ENCODE measurements around the gene NINJ1. TPM values are rescaled to one million over a fixed set of nuclear protein-coding genes. Genes with fewer than 3 reads are reported as not detected.

NINJ1 gene
- total RNA-seq, 4 donors from 2014 or later = 12.6 to 61.3 (median 31.4) TPM

GRCh38 chr9:93079371-93079770 lies 54.7 kb downstream of the NINJ1 start:
- intact Hi-C loops (cut with DNase I) = no loop called here
- no peaks in the 10 kb centered on the region for H3K27me3 ChIP-seq
- H3K9me3 ChIP-seq = no peaks in the 10 kb centered on the region
- no peaks in the 10 kb centered on the region for H3K4me1 ChIP-seq
- whole genome bisulfite sequencing, 2 donors = 84 to 96% methylated on average over 4 to 9 of the region's 13 CpGs
- DNase-seq = no peak
- no peak overlapping the region for H3K27ac ChIP-seq
- no peak overlapping the region for H3K4me3 ChIP-seq
- no peak for TF ChIP-seq CTCF (IDR thresholded peaks at IDR 0.05)
- no peak for TF ChIP-seq POLR2A (IDR thresholded peaks at IDR 0.05)
- no peaks in the 10 kb centered on the region for H3K36me3 ChIP-seq

GRCh38 chr9:93077811-93078210 lies 56.2 kb downstream of the NINJ1 start:
- Histone ChIP-seq H3K4me1 (peaks cover 0 to 3% (median 0%) of the 10 kb centered on the region in 3 donors), H3K27me3 (no peaks in the 10 kb centered on the region), H3K4me3 (no peak overlapping the region), H3K9me3 (no peaks in the 10 kb centered on the region), H3K27ac (no peak overlapping the region), H3K36me3 (no peaks in the 10 kb centered on the region)
- no peak for DNase-seq
- 97 to 100% methylated on average over 4 to 7 of the region's 16 CpGs for WGBS, 2 donors
- TF ChIP-seq POLR2A (IDR thresholded peaks at IDR 0.05) = no peak
- no peak for TF ChIP-seq CTCF (IDR thresholded peaks at IDR 0.05)
- intact Hi-C loops (cut with DNase I) = no loop called here

- intact Hi-C loops (cut with DNase I) = no loop called here
- TF ChIP-seq CTCF (IDR thresholded peaks at IDR 0.05) (no peak), POLR2A (IDR thresholded peaks at IDR 0.05) (no peak)
These were observed 56.7 kb downstream of the NINJ1 start for GRCh38 chr9:93077367-93077766.

GRCh38 chr9:93076792-93077128 lies 57.3 kb downstream of the NINJ1 start:
- whole genome bisulfite sequencing, 2 donors = 87 to 100% methylated on average over 2 of the region's 2 CpGs
- no peaks in the 10 kb centered on the region for H3K9me3 ChIP-seq
- H3K36me3 ChIP-seq = no peaks in the 10 kb centered on the region
- TF ChIP-seq CTCF (IDR thresholded peaks at IDR 0.05) = no peak
- no peak for TF ChIP-seq POLR2A (IDR thresholded peaks at IDR 0.05)
- no peak overlapping the region for H3K4me3 ChIP-seq
- H3K27ac ChIP-seq = no peak overlapping the region
- H3K4me1 ChIP-seq = peaks cover 0 to 14% (median 0%) of the 10 kb centered on the region in 3 donors
- H3K27me3 ChIP-seq = no peaks in the 10 kb centered on the region
- intact Hi-C loops (cut with DNase I) = no loop called here
- DNase-seq = no peak

More at GRCh38 chr9:93077367-93077766, 56.7 kb downstream of the NINJ1 start:
- H3K9me3 ChIP-seq = no peaks in the 10 kb centered on the region
- H3K27me3 ChIP-seq = no peaks in the 10 kb centered on the region
- H3K27ac ChIP-seq = no peak overlapping the region
- no peaks in the 10 kb centered on the region for H3K36me3 ChIP-seq
- peaks cover 0 to 8% (median 0%) of the 10 kb centered on the region in 3 donors for H3K4me1 ChIP-seq
- WGBS, 2 donors = 80% methylated on average over 1 of the region's 1 CpG; no CpG with 5 or more reads in 1 of the 2 donors
- no peak overlapping the region for H3K4me3 ChIP-seq
- DNase-seq = no peak

GRCh38 chr9:93076101-93076791 lies 57.8 kb downstream of the NINJ1 start:
- peaks cover 0 to 19% (median 0%) of the 10 kb centered on the region in 3 donors for H3K4me1 ChIP-seq
- no peak for DNase-seq
- no peaks in the 10 kb centered on the region for H3K36me3 ChIP-seq
- WGBS, 2 donors = 91 to 92% methylated on average over 10 to 12 of the region's 12 CpGs
- H3K4me3 ChIP-seq = no peak overlapping the region
- no peak overlapping the region for H3K27ac ChIP-seq
- no peak for TF ChIP-seq POLR2A (IDR thresholded peaks at IDR 0.05)
- no peaks in the 10 kb centered on the region for H3K27me3 ChIP-seq
- no peaks in the 10 kb centered on the region for H3K9me3 ChIP-seq
- intact Hi-C loops (cut with DNase I) = no loop called here
